ENCODE results near the gene MRPS25. TPM values are rescaled to one million over a fixed set of nuclear protein-coding genes. Genes with fewer than 3 reads are reported as not detected.
A peak's percentile ranks its signal among the peaks of the same experiment; 100 is the strongest.

MRPS25 gene
- total and polyA plus RNA-seq, 9 of the 15 experiments (the other 6 are each of a cell fraction or from before 2014, with no cell fraction given): 34.3 to 129 (median 78.2) TPM

DNA sequence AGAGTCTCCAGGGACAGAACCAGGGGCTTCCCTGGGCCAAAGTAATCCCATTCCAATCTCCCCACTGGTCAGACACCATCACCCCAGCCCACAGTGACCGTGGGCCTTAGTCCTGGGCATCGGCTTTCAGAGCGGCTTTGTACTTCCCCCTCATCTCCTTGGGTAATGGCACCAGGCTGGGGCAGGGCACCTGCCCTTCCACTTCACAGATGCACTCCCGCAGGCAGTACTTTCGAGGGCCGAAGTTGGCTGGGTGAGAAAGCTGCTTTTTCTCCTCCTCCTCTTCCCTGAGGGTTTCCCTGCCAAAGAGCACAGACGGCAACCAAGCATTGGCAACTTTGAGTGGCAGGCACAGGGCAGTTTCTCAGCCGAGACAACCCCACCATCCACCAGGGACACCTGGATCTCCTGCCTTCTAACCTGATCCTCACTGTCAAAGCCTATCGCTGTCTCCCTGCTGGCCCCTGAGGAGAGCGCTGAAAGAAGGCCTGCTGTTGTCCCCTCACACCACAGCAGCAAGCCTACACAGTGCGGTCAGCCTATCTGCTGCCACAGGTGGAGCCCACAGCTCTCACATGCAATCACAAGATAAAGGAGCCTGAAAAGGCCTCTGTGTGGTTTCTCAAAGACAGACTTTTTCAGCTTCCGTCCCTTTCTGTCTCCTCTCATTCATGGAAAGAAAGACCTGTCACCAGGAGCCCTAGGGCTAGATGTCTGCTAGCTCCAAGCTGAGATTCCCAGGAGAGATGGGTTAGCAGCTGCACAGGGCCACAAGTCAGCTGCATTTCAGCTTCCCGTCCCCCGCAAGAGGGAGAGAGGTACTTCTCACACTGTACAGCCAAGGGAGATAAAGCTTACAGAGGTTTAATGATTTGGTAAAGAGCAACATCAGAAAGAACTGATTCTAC, 12.5 kb downstream of the MRPS25 start (continued):
- TF ChIP-seq SPI1 (IDR thresholded peaks at IDR 0.05; ENCODE audit: borderline replicate concordance, low read depth, low read length) (0 out of 2 replicates have a peak, but pooled peaks have one; percentile 3), ZNF140 (CRISPR knock-in tag; IDR thresholded peaks at IDR 0.05) (no peak), TAF9B (IDR thresholded peaks at IDR 0.05; ENCODE audit: partially characterized antibody) (no peak), YBX1 (IDR thresholded peaks at IDR 0.05) (no peak), KAT8 (IDR thresholded peaks at IDR 0.05; ENCODE audit: low read depth) (no peak), KLF10 (CRISPR knock-in tag; IDR thresholded peaks at IDR 0.05) (no peak), EWSR1 (IDR thresholded peaks at IDR 0.05; ENCODE audit: borderline replicate concordance, low read depth, partially characterized antibody) (no peak)
- TF ChIP-seq, protein P1, sequence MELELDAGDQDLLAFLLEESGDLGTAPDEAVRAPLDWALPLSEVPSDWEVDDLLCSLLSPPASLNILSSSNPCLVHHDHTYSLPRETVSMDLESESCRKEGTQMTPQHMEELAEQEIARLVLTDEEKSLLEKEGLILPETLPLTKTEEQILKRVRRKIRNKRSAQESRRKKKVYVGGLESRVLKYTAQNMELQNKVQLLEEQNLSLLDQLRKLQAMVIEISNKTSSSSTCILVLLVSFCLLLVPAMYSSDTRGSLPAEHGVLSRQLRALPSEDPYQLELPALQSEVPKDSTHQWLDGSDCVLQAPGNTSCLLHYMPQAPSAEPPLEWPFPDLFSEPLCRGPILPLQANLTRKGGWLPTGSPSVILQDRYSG (tag; conservative IDR thresholded peaks at IDR 0.05; ENCODE audit: low read depth): peak; percentile 85
- TF ChIP-seq, protein P2, sequence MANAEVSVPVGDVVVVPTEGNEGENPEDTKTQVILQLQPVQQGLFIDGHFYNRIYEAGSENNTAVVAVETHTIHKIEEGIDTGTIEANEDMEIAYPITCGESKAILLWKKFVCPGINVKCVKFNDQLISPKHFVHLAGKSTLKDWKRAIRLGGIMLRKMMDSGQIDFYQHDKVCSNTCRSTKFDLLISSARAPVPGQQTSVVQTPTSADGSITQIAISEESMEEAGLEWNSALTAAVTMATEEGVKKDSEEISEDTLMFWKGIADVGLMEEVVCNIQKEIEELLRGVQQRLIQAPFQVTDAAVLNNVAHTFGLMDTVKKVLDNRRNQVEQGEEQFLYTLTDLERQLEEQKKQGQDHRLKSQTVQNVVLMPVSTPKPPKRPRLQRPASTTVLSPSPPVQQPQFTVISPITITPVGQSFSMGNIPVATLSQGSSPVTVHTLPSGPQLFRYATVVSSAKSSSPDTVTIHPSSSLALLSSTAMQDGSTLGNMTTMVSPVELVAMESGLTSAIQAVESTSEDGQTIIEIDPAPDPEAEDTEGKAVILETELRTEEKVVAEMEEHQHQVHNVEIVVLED (CRISPR knock-in tag; IDR thresholded peaks at IDR 0.05): no peak
- TF ChIP-seq, protein P3, sequence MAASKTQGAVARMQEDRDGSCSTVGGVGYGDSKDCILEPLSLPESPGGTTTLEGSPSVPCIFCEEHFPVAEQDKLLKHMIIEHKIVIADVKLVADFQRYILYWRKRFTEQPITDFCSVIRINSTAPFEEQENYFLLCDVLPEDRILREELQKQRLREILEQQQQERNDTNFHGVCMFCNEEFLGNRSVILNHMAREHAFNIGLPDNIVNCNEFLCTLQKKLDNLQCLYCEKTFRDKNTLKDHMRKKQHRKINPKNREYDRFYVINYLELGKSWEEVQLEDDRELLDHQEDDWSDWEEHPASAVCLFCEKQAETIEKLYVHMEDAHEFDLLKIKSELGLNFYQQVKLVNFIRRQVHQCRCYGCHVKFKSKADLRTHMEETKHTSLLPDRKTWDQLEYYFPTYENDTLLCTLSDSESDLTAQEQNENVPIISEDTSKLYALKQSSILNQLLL (CRISPR knock-in tag; IDR thresholded peaks at IDR 0.05; ENCODE audit: borderline replicate concordance): no peak
- TF ChIP-seq, protein P4, sequence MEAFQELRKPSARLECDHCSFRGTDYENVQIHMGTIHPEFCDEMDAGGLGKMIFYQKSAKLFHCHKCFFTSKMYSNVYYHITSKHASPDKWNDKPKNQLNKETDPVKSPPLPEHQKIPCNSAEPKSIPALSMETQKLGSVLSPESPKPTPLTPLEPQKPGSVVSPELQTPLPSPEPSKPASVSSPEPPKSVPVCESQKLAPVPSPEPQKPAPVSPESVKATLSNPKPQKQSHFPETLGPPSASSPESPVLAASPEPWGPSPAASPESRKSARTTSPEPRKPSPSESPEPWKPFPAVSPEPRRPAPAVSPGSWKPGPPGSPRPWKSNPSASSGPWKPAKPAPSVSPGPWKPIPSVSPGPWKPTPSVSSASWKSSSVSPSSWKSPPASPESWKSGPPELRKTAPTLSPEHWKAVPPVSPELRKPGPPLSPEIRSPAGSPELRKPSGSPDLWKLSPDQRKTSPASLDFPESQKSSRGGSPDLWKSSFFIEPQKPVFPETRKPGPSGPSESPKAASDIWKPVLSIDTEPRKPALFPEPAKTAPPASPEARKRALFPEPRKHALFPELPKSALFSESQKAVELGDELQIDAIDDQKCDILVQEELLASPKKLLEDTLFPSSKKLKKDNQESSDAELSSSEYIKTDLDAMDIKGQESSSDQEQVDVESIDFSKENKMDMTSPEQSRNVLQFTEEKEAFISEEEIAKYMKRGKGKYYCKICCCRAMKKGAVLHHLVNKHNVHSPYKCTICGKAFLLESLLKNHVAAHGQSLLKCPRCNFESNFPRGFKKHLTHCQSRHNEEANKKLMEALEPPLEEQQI (IDR thresholded peaks at IDR 0.05): peak; percentile 91
- TF ChIP-seq, protein P5, sequence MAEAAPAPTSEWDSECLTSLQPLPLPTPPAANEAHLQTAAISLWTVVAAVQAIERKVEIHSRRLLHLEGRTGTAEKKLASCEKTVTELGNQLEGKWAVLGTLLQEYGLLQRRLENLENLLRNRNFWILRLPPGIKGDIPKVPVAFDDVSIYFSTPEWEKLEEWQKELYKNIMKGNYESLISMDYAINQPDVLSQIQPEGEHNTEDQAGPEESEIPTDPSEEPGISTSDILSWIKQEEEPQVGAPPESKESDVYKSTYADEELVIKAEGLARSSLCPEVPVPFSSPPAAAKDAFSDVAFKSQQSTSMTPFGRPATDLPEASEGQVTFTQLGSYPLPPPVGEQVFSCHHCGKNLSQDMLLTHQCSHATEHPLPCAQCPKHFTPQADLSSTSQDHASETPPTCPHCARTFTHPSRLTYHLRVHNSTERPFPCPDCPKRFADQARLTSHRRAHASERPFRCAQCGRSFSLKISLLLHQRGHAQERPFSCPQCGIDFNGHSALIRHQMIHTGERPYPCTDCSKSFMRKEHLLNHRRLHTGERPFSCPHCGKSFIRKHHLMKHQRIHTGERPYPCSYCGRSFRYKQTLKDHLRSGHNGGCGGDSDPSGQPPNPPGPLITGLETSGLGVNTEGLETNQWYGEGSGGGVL (CRISPR knock-in tag; IDR thresholded peaks at IDR 0.05): no peak
- TF ChIP-seq, protein P6, sequence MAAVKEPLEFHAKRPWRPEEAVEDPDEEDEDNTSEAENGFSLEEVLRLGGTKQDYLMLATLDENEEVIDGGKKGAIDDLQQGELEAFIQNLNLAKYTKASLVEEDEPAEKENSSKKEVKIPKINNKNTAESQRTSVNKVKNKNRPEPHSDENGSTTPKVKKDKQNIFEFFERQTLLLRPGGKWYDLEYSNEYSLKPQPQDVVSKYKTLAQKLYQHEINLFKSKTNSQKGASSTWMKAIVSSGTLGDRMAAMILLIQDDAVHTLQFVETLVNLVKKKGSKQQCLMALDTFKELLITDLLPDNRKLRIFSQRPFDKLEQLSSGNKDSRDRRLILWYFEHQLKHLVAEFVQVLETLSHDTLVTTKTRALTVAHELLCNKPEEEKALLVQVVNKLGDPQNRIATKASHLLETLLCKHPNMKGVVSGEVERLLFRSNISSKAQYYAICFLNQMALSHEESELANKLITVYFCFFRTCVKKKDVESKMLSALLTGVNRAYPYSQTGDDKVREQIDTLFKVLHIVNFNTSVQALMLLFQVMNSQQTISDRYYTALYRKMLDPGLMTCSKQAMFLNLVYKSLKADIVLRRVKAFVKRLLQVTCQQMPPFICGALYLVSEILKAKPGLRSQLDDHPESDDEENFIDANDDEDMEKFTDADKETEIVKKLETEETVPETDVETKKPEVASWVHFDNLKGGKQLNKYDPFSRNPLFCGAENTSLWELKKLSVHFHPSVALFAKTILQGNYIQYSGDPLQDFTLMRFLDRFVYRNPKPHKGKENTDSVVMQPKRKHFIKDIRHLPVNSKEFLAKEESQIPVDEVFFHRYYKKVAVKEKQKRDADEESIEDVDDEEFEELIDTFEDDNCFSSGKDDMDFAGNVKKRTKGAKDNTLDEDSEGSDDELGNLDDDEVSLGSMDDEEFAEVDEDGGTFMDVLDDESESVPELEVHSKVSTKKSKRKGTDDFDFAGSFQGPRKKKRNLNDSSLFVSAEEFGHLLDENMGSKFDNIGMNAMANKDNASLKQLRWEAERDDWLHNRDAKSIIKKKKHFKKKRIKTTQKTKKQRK (IDR thresholded peaks at IDR 0.05; ENCODE audit: borderline replicate concordance, low read depth, low read length): no peak

All from K562 (cell line).